GM12872 (cell line): ENCODE results near the gene TIMM13.

Experiments used
- CTCF ChIP-seq: IDR thresholded peaks from 3 replicates; pipeline ENCODE4 v1.5.1; 2011; ENCODE audit warnings: low read depth, mild to moderate bottlenecking, low read length, moderate library complexity; ENCODE audit not compliant: insufficient read depth

TIMM13 gene

GRCh38 chr19:2431318-2432055 lies 4.1 kb upstream of the TIMM13 start:
- TF ChIP-seq CTCF = no peak

GRCh38 chr19:2429917-2430535 lies 2.6 kb upstream of the TIMM13 start:
- TF ChIP-seq CTCF = no peak

DNA sequence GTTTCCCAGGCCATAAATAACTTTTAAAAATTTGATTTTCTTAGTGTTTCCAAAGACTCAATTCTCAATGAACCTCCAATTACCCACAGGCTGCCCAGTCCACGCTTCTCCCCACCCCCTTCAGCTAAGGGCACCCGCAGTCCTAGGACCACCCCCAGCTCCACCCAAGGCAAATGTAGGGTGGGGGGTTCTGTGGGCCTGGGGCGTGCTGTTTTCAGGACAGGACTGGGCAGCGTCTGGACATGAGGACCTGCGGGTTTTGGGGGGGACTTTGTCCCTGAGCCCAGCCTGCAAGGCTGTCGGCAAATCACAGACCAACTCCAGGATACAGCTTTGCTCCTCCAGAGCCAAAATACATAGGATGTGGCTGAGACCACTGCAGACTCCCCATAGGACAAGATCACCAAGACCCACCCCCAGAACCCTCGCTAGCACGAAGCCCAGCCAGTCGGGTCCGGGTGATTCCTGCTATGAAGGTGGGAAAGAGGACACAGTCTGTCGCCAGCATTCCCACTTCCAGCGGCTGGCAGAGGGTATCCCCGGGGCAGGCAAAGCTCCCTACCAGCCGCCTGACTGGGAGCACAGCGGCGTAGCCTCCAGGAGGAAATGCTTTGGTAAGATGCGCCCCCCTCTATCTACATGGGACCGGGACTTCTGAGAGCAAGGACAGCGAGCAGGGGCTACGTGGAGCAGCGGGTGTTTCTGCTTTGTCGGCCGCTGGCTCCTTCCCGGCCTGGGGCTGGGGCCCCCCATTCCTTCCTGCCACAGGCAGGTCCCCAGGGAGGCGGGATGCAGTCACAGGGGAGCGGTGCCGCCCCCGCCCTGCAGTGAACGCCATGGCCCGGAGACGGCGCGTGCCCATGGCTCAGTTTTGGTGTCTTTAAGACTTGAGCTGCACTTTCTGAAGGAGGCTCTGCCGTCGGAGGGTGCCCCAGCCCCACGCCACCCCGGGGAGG lies 1.6 kb upstream of the TIMM13 start:
- no peak for TF ChIP-seq CTCF

GRCh38 chr19:2428321-2428690 lies 920 bp upstream of the TIMM13 start:
- TF ChIP-seq CTCF = no peak

DNA sequence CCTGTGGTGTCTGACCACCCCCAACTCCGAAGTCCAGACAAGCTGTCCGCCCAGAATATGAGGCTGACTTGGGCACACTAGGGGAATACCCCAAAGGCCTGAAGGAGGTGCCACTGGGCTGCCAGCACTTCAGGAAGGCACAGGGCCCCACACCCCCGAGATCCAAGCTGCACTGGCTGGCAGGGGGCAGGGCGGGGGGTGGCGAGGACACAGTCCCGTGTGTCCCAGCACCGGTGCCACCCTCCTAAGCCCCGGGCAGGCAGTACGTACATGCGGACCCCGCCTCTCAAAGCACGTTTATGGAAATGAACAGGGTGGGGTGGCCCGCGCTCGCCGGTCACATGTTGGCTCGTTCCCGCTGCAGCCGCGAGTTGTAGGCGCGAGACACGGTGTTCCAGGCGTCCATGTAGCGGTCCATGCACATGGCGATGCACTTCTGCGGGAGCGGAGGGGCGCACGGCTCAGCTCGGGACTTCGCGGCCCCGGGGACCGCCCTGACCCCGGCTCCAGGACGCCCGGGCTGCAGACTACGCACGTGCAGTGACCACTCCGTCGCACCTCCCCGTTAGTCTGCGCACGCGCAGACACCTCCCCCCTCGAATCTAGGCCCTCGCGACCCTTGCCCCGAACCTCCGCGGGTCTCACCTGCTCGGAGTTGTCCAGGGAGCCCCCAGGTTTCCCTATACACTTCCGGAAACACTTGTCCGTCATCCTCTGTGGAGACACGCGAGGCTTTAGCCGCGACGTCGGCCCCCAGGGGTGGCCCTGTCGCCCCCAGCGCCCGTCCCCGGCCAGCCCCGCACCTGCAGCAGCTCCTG lies 566 bp downstream of the TIMM13 start:
- TF ChIP-seq CTCF = no peak

DNA sequence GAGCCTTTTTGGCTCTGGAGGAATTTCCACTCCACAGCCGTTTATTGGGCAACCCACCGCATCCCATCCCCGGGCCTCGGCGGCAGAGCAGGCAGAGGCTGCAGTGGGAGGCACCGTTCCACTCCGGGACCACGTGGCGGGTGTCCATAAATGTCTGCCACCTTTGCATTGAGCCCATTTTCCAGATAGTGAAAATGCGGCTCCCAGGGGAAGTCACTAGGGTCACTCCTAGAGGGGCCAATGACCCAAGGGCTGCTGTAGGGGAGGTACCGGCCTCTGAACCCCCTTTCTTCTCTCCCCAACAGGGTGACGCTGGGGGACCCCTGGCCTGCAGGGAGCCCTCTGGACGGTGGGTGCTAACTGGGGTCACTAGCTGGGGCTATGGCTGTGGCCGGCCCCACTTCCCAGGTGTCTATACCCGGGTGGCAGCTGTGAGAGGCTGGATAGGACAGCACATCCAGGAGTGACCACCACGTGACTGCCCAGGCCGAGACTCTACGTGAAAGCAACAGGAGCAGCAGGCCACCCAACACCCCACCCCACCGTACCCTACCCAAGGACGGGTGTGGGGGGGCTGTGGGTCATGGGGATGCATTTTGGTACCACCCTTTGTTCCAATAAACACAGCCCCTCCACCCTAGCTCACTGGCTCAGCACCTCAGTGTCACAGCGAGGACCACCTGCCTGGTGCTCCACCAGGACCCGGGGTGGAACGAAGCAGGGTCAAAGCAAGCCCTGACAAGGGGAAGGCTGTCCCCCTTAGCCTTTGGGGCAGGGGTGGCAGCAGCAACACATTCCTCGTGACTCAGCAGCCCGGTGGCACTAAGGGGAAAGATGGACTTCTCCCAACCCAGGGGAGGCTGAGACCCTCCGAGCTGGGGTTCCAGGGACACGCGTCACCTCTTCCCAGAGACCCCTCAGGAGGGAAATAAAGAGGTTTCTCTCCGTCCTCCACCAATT lies 1.5 kb downstream of the TIMM13 start:
- TF ChIP-seq CTCF = no peak
